NK-92 (cell line): ENCODE data around the gene MXRA8.
"Not testable (repeated sequence)": the region's sequence is repeated elsewhere in the genome, so short reads cannot be mapped to it uniquely, and the experiment has no call there.

Source experiments
- DNase-seq: peaks from one replicate; lab custom pipeline; 2025; ENCODE audit not compliant: unreplicated experiment; lab: John Stamatoyannopoulos, UW

Gene MXRA8, protein sequence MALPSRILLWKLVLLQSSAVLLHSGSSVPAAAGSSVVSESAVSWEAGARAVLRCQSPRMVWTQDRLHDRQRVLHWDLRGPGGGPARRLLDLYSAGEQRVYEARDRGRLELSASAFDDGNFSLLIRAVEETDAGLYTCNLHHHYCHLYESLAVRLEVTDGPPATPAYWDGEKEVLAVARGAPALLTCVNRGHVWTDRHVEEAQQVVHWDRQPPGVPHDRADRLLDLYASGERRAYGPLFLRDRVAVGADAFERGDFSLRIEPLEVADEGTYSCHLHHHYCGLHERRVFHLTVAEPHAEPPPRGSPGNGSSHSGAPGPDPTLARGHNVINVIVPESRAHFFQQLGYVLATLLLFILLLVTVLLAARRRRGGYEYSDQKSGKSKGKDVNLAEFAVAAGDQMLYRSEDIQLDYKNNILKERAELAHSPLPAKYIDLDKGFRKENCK

DNA sequence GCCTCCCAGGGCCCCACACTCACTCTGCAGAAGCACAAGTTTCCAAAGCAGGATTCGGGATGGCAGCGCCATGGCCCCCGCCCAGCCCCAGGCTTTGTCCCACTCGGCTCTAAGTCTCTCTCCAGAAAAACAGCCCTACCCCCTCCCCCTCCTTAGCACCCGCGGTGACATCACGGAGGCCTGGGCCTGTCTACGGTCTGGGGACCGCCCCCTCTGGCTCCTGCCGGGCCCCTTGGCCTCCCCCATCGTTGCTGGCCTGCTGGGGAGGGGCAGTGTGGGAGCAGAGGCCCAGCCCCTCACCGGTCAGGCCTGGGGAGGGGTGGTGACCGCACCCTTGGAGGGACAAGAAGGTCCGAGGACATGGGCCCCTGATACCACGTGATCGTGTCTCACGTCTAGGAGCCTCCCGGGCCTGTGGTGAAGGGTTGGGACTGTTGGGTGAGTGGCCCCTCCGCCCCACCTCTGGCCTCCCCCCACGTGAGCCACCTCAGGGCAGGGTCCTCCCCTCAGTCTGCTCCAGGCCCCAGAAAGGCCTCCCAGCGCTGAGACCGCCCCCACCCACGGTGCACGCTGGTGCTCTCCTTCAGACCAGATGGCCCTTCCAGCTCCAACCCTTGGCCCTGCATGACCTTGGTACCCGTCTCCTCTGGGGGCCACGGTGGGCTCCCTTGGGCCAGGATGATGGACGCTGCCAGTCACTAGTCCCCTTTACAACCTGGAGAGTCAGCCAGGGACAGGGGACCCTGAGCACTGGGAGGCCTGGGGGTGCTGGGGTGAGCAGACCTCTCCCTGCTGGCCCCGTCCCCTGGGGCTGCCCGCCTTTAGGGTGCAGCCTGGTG is at the start of gene MXRA8:
TSS of gene MXRA8 (minus strand) at position 123 of the 839 bp plus-strand sequence. CDS start at position 72, 51 bp downstream.
- no peak for DNase-seq

DNA sequence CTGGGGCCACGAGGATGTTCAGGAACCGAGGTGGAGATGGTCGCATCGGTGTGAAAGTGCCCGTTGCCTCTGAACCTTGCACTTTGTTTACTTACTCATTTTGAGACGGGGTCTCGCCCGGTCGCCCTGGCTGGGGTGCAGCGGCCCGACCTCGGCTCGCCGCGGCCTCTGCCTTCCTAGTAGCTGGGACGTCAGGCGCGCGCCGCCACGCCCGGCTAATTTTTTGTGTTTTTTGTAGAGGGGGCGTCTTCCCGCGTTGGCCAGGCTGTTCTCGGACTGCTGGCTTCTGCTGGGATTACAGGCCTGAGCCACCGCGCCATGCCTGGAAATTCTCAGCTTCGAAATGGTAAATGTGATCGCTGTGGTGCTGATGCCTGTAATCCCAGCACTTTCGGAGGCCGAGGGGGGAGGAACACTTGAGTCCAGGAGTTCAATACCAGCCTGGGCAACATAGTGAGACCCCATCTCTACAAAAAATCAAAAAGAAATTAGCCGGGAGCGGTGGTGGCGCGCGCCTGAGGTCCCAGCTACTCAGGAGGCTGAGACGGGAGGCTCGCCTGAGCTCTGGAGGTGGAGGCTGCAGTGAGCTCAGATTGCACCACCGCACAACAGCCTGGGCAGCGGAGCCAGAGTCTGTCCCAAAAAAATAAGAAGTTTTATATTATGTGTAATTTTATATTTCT is 49.4 kb upstream of the MXRA8 start:
- no peak for DNase-seq

DNA sequence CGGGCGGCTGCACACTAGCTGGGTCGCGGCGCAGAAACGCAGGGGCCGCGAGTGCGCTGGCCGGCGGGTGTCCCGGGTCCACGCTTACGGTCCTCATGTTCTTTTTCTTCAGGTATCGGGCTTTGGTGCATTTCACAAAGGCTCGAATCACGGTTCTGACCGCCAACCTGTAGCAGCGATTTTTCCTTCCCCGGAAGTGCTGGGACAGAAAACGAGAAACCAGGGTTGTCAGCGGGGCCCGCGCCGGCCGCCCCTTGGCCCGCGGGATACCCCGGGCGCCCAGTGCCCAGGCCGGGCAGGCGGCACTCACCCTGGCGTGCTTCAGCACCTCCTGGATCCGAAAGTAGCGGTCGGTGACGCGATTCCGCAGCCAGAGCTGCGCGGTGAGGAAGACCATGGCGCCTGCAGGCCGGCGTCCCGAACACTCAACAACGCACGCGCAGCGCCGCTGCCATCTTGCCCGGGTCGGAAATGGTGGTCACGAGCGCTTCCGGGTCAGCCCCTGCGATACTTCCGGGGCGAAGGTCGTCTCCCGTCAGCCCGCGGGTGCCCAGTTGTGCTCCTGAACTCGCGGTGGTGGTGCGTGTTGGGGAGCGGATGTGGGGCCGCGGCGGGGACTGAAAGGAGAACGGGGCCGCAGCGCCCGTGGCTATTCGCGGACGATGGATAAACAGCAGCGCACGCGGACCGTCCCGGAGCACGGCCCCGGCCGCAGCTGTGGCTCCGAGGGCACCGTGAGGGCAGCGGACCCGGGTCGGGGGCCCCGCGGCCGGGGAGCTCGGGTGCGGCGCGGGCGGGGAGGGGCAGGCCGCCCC is 48.7 kb upstream of the MXRA8 start, which contains the start of gene MRPL20:
TSS of gene MRPL20 (minus strand) at position 473 of the 815 bp plus-strand sequence. CDS start at position 397, 76 bp downstream.
- peak; percentile 75 for DNase-seq

DNA sequence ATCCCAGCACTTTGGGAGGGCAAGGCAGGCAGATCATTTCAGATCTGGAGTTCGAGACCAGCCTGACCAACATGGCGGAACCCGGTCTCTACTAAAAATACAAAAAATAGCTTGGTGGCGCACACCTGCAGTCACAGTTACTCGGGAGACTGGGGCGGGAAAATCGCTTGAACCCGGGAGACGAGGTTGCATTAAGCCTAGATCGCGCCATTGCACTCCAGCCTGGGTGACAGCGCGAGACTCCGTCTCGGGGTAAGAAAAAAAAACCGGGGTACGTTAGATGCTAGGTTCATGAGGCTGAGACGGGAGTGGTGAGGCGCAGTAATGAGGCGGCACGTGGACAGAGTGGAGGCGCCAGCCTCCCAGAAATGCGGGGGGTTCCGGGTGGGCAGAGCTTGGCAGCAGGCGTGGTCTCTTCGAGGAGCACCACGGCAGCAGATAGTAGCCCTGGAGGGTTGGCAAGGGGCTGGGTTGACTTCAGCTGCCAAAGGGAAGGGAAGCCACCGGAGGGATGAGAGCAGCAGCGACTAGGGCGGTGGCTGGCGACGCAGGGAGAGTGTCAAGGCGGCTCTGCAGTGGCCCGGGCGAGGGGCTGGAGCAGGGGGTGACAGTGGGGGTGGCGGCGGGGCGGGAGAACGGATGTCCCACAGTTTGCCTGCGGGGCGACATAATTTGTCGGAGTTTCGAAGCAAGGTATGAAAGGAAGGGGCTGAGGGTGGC is 47.9 kb upstream of the MXRA8 start:
- no peak for DNase-seq

DNA sequence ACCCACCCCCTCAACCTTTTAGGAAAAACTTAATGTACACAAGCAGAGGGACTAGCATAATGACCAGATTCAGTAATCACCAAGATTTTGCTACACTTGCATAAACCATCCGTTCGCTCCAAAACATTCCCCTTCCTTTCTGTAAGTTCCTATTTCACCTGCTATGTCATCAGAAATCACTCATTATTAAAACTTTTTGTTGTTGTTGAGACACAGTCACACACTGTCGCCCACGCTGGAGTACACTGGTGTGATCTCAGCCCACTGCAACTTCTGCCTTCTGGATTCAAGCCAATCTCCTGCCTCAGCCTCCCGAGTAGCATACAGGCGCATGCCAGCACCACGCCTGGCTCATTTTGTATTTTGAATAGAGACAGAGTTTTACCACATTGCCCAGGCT is 45.3 kb upstream of the MXRA8 start:
- DNase-seq, result no peak

DNA sequence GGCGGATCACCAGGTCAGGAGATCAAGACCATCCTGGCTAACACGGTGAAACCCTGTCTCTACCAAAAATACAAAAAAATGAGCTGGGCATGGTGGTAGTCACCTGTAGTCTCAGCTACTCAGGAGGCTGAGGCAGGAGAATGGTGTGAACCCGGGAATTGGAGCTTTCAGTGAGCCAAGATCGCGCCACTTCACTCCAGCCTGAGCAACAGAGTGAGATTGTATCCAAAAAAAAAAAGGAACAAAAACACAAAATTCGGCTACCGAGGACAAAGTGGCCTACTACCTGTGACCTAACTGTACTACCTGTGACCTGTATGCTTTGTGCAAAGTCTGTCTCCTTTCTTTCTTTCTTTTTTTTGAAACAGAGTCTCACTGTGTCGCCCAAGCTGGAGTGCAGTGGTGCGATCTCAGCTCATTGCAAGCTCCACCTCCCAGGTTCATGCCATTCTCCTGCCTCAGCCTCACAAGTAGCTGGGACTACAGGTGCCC is 44.6 kb upstream of the MXRA8 start:
- DNase-seq, result not testable (repeated sequence)

DNA sequence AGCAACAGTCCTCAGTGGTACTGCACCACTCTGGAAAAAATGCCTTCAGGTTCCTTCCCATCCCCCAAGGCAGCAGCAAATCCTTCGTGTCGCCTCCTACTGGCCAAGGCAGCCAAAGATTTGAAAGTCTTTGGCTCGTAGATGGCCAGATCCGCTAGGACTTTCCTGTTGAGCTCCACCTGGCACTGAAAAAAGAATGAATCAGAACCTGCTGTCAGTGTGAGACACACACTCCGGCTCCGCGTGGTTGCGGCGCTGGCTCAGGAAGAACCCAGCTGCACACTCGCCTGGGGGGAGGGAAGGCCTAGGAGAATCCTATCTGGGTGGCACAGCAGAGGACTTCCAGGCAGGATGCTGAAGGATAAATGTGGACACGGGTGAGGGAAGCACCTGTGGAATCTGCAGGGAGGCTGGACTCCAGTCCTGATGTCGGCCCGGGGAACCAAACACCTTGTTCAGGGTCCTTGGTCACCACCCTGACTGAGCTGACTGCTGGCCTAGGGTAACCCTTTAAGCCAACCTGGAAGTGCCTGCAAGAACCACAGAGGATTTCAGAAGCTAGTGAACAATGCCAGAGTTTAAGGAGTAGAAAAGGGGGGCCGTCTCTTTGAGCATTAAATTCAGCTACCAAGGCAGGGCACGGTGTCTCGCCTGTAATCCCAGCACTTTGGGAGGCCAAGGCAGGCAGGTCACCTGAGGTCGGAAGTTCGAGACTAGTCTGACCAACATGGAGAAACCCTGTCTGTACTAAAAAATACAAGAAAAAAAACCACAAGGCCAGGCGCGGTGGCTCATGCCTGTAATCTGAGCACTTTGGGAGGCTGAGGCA is 43.9 kb upstream of the MXRA8 start:
- DNase-seq, result no peak

DNA sequence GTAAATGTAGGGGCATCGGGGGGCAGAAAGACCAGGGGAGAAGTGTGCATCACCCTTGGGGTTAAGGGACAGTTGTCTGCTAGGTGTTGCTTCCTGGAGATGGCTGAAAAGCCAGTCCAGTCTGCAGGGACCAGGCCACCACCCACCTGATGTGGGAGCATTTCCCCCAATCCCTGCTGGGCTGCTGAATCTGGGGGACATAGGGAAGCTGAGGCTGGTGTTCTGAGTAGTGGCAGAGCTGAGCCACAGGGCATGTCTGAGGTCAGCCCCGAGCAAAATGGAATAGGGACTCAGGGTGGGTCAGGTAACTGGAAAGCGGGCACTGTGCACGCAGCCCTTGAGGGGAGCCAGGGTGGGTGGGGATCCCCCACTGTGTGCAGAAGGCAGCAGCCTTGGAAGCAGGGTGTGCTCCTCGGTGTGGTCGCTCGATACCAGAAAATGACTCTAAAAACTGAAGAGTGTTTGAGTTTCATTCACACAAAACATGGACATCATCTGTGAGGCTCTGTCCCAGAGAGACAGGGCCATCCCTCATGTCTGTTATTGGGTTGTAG is 43.2 kb upstream of the MXRA8 start:
- DNase-seq, result no peak

DNA sequence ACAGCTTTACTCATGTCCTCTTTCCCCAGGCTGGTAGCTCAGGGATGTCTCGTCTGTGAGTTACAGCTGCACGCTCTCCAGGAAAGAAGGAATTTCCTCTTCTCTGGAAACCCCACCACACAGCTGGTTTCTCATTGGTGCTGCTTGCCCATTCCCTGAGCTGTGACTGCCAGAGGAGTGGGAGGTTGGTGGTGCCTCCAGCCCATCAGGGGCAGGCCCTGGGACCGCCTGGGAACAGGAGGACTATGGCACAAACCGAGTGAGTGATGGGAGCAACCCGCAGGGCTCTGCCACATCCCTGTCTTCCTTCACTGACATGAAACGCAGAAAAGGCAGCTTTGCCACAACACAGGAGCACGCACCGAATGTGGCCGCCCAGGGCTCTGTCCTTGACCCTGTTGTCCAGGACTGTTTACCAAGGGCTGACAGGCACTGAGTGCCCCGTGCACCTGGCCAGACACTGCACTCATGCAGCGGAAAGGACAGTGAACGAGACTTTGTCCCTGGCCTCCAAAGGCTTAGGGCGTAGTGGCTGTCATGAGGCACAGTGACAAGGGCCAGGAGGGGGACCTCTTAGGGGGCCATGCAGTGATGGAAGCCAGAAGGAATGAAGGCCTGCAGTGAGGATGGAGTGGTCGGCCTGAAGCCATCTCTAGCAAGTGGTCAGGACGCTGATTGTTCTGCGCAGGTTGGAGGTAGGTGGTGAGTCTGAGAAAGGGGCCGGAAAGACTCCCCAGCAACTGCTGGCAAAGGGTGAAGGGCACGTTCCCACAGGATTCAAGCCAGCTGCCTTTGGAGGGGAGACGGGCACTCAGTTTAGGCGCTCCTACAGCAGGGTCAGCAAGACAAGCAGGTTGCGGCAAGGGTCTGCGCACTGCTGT is 42.5 kb upstream of the MXRA8 start:
- no peak for DNase-seq

DNA sequence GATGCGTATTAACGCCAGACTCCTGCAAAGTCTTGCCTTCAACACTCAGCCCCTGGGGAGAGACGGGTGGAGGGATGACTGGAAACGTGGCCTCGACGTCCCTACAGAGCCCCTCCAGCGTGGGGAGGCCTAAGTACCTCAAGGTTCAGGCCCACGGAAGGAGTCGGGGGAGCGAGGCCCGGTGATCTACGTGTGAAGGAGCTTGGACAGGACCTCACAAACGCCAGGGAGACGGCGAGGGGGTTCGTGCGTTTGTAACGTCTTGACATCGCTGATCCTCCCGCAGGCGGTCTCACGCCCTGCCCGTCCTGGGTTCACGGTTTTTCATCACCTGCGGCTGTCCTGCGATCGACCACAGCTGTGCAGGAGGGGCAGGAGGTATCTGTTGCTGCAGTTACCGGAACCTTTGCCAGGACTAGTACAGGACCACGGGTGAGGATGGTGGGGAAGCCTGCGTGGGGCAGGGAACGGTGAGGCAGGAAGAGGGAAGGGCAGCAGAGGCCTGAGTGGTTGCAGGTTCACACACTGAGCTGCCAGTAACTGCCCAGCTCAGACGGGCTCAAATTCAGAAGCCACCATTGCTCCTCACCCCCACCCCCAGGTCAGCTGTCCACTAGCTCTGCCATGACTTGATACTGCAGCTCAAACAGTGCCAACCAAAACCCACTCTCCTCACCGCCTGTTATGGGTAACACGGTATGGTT is 41.7 kb upstream of the MXRA8 start:
- no peak for DNase-seq

DNA sequence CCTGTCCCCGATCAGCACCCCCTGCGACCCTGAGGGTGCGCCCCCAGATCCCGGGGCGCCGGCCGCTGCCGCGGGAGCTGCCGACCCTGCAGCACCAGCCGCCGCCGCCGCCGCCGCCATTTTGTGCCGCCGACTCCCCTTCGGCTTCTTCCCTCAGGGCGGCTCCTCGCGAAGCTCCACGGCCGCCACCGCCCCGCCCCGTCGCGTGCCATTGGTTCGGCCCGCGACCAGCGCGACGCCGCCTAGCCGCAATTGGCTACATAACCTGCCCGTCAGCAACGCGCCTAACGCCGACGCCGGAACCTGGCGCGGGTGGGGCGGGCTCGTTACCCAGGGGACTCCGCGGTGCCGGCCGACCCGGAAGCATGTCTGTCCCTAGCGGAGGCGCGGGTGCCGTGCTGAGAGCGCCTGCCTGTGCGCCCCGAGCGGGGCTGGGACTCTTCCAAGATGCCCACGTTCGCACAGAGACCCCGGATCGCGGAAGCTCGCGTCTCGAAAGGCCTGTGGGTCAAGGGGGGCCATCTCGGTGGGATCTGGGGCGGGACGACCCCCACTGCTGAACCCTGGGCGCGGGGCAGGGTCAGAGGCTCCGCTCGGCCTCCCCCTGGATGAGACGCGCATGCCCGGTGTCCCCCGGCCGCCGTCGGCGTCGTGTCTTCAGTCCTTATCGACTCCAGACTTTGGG is 41.0 kb upstream of the MXRA8 start, which contains the start of gene CCNL2:
TSS of gene CCNL2 (minus strand) at position 149 of the 685 bp plus-strand sequence. CDS start at position 120, 29 bp downstream.
- peak; percentile 86 for DNase-seq

DNA sequence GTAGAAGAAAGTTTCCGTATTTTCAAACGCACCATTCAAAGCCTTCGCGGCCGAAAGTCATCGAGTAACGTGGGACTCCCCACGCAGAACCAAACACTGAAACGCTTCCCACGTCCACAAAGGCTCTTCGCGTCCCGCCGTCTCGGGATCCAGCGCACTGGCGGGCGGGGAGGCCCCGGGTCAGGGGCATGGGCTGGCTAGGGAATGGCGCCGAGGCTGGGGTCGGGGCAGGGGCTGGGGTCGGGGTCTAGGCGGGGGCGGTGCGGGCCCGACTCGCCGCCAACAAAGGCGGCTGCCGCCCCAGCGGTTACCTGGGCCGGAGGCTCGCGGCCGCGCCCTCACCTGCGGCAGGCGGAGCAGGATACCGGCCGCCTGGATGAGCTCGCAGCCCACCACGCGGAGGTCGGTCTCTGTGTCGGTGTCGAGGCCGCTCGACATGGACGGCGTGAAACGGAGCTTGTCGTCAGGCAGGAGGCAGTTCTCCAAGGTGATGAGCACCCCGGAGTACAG is 40.4 kb upstream of the MXRA8 start:
- no peak for DNase-seq

DNA sequence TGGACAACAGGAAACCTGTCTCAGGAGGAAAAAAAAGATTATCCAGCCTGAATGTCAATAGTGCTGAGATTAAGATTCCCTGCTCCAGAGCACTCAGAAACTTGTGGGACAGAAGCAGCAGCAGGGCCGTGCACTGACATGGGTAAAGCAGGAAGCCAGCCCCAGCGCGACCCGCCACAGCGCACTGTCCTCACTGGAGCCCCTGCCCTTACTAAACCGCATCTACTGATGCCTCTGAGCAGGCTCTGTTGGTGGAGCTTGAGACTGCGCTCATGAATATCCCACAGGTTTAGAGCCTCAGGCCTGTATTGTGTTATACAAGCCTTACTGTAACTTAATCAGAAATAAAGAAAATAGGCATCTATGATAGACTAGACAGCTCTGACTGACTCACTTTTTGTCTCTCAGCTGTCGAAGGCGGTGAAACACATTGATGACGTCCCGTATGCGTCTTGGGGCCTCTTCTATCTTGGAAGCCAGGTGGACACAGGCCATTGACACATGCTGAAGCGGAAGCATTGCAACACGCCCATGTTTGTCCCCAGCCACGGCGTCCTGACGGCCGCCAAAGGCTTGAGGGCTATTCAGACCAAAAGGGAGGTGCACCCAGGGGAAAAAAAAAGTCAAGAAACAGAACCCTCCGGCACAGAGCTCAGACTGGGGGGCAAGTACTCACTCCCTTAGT is 39.6 kb upstream of the MXRA8 start:
- no peak for DNase-seq

DNA sequence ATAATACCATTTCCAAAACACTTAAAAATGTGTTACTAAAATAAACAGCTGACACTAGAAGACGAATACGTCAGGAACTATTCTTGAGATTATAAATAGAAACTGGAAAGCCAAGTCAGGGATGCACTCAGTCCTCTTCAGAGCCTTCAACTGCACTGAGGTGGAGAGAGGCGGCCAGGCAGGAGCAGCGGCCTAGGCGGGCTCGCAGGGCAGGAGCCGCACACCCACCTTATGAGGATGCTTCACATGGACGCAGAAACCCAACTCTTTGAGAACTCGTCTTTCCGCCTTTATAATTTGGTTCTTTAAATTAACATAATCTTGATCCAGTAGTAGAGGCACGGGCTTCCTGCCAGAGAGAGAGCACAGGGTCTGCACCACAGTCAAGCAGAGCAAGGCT is 36.8 kb upstream of the MXRA8 start:
- DNase-seq, result no peak

DNA sequence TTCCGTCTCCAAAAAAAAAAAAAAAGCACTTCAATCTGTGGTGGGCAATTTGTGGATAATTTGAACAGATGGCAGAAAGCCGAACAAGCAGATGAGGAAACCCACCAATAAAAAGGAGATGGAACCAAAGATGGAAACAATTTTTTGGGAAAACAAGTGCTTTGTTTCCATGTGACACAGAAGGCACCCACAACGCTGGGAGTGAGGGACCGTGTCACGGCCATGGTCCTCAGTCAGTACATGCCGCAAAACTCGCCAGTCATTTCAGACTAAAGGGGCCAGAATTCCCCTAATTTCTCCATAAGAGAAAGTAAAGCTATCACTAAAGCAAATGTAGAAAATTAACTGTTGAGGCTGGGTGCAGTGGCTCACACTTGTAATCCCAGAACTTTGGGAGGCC is 35.8 kb upstream of the MXRA8 start:
- DNase-seq, result no peak
